Measurements from ENCODE around the gene C6orf118.

GRCh38 chr6:165260462-165260861 is 48.9 kb downstream of the C6orf118 start:
- TF ChIP-seq CTCF (IDR thresholded peaks at IDR 0.05) (no peak), POLR2AphosphoS5 (IDR thresholded peaks at IDR 0.05) (no peak)

All from prostate gland (tissue), 2 donors.